Measurements from ENCODE around the gene C1orf94.

The C1orf94 gene

DNA sequence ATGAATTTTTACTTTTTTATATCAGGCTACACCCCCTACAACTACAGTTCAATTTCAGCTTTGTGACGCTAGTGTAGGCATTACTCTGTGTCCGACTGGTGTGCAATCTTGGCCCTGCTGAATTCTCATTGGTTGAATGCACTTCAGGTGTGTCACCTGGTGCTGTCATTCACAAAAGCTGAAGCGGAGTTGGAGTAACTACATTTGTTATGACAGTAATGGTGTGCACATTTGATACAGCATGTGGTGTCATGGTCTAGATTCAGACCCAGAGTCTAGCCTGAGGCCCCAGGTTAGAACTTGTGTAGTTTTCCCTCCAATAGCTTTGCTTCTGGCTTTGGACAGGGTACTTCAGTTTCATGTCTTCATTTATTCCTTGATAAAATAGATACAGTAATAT, 88.7 kb downstream of the C1orf94 start:
- no peak overlapping the region for H3K9ac ChIP-seq (ENCODE audit: low read length)
- H3K4me1 ChIP-seq (ENCODE audit: insufficient read depth, low read length): no peaks in the 10 kb centered on the region
- no peaks in the 10 kb centered on the region for H3K36me3 ChIP-seq (ENCODE audit: insufficient read depth, low read length)
- H3K27me3 ChIP-seq (ENCODE audit: control insufficient read depth in 1 of 2, insufficient read depth in 2 of 2, low read length in 2 of 2): no peaks in the 10 kb centered on the region
- no peaks in the 10 kb centered on the region for H3K9me3 ChIP-seq (ENCODE audit: low read length)
- H3K4me3 ChIP-seq (ENCODE audit: low read depth in 1 of 2, low read length in 2 of 2): no peak overlapping the region
- H3K27ac ChIP-seq (ENCODE audit: low read depth, low read length): no peak overlapping the region

DNA sequence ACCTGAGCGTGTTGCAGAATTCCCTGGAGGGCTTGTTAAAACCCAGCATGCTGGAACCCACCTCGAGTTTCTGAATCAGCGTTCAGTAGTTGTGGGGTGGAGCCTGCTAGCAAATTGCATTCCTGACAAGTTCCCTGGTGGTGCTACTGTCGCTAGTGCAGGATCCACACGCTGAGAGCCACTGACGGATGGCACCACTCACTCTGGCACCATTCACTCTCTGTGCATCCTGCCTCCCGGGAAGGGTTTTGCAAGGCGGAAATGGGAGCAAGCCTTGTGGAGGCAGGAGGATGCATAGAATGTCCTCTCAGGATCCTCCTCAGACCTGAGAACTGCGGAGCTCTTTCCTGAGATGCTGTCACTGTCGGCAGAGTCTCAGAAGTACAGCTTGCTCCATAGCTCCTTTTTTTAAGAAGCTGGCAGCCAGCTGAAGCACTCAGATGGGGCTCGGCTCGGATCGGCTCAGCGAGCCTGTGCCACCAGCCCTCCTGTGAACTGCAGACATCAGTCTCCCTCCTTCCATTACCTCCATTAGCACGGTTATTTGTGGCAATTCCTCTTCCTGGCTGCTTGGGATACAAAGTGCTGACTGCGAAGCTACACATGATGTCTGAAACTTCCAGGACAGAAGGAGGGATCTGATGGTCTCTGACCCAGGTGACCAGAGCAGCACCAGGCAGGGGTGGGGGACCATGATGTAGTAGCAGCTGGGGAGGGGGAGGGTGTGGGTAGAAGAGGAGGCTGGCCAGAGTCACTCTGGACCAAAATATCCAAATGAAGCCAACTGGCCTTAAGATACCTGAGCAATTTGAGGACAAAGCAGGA, 89.6 kb downstream of the C1orf94 start:
- no peak overlapping the region for H3K4me3 ChIP-seq (ENCODE audit: low read depth in 1 of 2, low read length in 2 of 2)
- no peak overlapping the region for H3K9ac ChIP-seq (ENCODE audit: low read length)
- H3K36me3 ChIP-seq (ENCODE audit: insufficient read depth, low read length): no peaks in the 10 kb centered on the region
- H3K27me3 ChIP-seq (ENCODE audit: control insufficient read depth in 1 of 2, insufficient read depth in 2 of 2, low read length in 2 of 2): no peaks in the 10 kb centered on the region
- no peaks in the 10 kb centered on the region for H3K9me3 ChIP-seq (ENCODE audit: low read length)
- H3K4me1 ChIP-seq (ENCODE audit: insufficient read depth, low read length): no peaks in the 10 kb centered on the region
- H3K27ac ChIP-seq (ENCODE audit: low read depth, low read length): no peak overlapping the region

DNA sequence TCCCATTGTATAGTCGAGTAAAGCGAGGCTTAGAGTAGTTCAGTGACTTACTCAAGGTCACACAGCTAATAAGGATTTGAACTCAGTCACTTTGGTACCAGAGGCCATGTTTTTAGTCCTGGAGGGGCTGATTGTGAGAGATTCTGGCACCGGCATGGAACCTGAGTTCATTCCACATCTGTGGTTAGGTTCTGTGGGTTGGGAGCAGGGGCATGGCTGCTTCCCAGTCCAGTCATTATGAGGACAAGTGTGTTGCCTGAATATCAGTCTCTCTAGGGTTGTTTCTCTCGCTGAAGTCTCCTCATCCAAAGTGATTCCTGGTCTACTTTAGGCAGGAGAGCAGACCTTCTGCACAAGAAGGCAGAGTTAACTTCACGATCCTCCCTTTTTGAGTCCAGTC, 90.6 kb downstream of the C1orf94 start:
- Histone ChIP-seq H3K27ac (ENCODE audit: low read depth, low read length) (no peak overlapping the region), H3K36me3 (ENCODE audit: insufficient read depth, low read length) (no peaks in the 10 kb centered on the region), H3K9me3 (ENCODE audit: low read length) (no peaks in the 10 kb centered on the region), H3K4me1 (ENCODE audit: insufficient read depth, low read length) (no peaks in the 10 kb centered on the region), H3K27me3 (ENCODE audit: control insufficient read depth in 1 of 2, insufficient read depth in 2 of 2, low read length in 2 of 2) (no peaks in the 10 kb centered on the region), H3K9ac (ENCODE audit: low read length) (no peak overlapping the region), H3K4me3 (ENCODE audit: low read depth in 1 of 2, low read length in 2 of 2) (no peak overlapping the region)

DNA sequence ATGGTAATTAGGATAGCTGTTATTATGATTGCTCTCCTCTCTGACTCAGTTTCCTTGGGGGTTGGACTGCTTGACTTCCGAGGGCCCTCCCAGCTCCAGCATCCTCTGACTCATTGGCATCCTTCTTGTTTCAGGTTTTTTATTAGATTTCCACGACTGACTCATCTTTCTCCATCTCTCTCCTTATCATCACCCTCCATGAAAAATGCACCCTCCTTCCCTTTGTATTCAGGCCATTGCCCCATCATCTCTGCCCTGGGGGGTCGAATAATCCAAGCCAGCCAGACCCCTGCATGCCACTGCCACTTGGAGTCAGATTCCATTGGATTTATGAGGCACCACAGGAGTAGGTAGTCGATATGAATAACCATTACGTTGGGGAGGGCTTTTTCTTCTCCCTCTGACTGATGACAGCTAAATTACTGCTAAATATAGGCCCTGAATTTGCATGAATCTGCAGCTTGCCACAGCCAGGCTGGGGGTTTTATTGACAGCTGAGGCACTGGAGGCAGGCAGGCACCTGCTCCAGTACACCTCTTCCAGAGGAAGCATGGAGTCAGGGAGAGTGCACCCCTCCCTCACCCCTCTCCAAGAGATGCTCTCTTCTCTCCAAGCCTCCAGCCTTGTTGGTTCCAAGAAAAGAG, 91.7 kb downstream of the C1orf94 start:
- Histone ChIP-seq H3K27ac (ENCODE audit: low read depth, low read length) (no peak overlapping the region), H3K4me3 (ENCODE audit: low read depth in 1 of 2, low read length in 2 of 2) (no peak overlapping the region), H3K4me1 (ENCODE audit: insufficient read depth, low read length) (no peaks in the 10 kb centered on the region), H3K9ac (ENCODE audit: low read length) (no peak overlapping the region), H3K9me3 (ENCODE audit: low read length) (no peaks in the 10 kb centered on the region), H3K36me3 (ENCODE audit: insufficient read depth, low read length) (no peaks in the 10 kb centered on the region), H3K27me3 (ENCODE audit: control insufficient read depth in 1 of 2, insufficient read depth in 2 of 2, low read length in 2 of 2) (no peaks in the 10 kb centered on the region)
